Lung (tissue), 12 donors: ENCODE results near the gene SLC8A2. TPM values are rescaled to one million over a fixed set of nuclear protein-coding genes. Genes with fewer than 3 reads are reported as not detected.

Experiments
- ATAC-seq: fragments of 200-7000 bp; cut with Tn5 transposase; one replicate; pipeline ENCODE4 v1.9.1; 2020; ENCODE audit warnings: moderate number of reproducible peaks; ENCODE audit not compliant: insufficient read depth, low FRiP score
- DNase-seq, 3 donors: peaks; one replicate each; pipeline ENCODE4 v3.0.0-alpha.2; 2013 to 2017
- H3K27ac ChIP-seq, 2 donors: one replicate each; pipeline ENCODE4 v1.5.1; 2013; ENCODE audit warnings: mild to moderate bottlenecking in 2 of 2, moderate library complexity in 2 of 2, control low read depth in 1 of 2, inconsistent platforms in 1 of 2, low read depth in 1 of 2, low read length in 1 of 2
- H3K27me3 ChIP-seq, 3 donors: one replicate each; pipeline ENCODE4 v1.5.1; 2013; ENCODE audit warnings: low read length in 2 of 3; ENCODE audit not compliant: control insufficient read depth in 3 of 3, insufficient read depth in 3 of 3
- H3K36me3 ChIP-seq, 4 donors: one replicate each; pipeline ENCODE4 v1.5.1; 2013; ENCODE audit warnings: low read length in 4 of 4, mild to moderate bottlenecking in 1 of 4, moderate library complexity in 1 of 4; ENCODE audit not compliant: control insufficient read depth in 4 of 4, insufficient read depth in 4 of 4
- H3K4me1 ChIP-seq, 5 donors: one replicate each; pipeline ENCODE4 v1.5.1; 2013; ENCODE audit warnings: low read length in 5 of 5, mild to moderate bottlenecking in 2 of 5, moderate library complexity in 1 of 5; ENCODE audit not compliant: control insufficient read depth in 5 of 5, insufficient read depth in 5 of 5
- H3K4me3 ChIP-seq: one replicate; pipeline ENCODE4 v1.5.1; 2013; ENCODE audit warnings: mild to moderate bottlenecking, control low read depth, moderate library complexity
- H3K9ac ChIP-seq, 2 donors: one replicate each; pipeline ENCODE4 v1.5.1; 2013; ENCODE audit warnings: low read length in 2 of 2, control low read depth in 1 of 2; ENCODE audit not compliant: insufficient read depth in 1 of 2
- H3K9me3 ChIP-seq, 4 donors: one replicate each; pipeline ENCODE4 v1.5.1; 2013; ENCODE audit warnings: low read length in 3 of 4, mild to moderate bottlenecking in 1 of 4, moderate library complexity in 1 of 4; ENCODE audit not compliant: control insufficient read depth in 4 of 4, insufficient read depth in 3 of 4
- CTCF ChIP-seq: IDR thresholded peaks from 2 replicates; pipeline ENCODE4 v1.5.1; 2012; ENCODE audit warnings: mild to moderate bottlenecking; ENCODE audit errors: control extremely low read depth, extremely low read depth
- WGBS, 2 donors: extraction: QIAGEN DNeasy Blood & Tissue Kit; methylation state at CpG; one replicate each; pipeline ENCODE4 v1.1.7; 2013; 5-methylcytosine and 5-hydroxymethylcytosine counted together
- polyA plus RNA-seq, 2 donors: library from polyadenylated mRNA; stranded (reverse); fragments of 200-250 nt; gene quantifications; one replicate each; pipeline ENCODE4 v1.2.1, GENCODE V29; 2013
- total RNA-seq, 2 donors: library from RNA; depleted of rRNA in 1 of 2; stranded (reverse); fragments of >200 nt in 1 of 2; gene quantifications; one replicate each; pipeline ENCODE4 v1.2.1, GENCODE V29; 2014 to 2021
- donor health status: control.
- donor health status: control.
- donor health status: Bipolar disorder and iron deficiency.
- donor health status: healthy.
- donor health status: DM: yes; HTN: yes; CAD: no.

SLC8A2 gene
- total and polyA plus RNA-seq, 4 donors = 0.10 to 0.26 (median 0.15) TPM

- peaks cover 18 to 36% (median 27%) of the 10 kb centered on the region in 5 donors for H3K4me1 ChIP-seq
- no peak for ATAC-seq
- no peak for TF ChIP-seq CTCF
- H3K4me3 ChIP-seq = peak overlapping the region; percentile 98
- peaks cover 0 to 4% (median 0%) of the 10 kb centered on the region in 4 donors for H3K36me3 ChIP-seq
- DNase-seq = no peak
- peak overlapping the region; percentile 84 to 99 for H3K27ac ChIP-seq
- no peaks in the 10 kb centered on the region for H3K27me3 ChIP-seq
- H3K9ac ChIP-seq = peak overlapping the region; percentile 75 to 76
- 5% methylated on average over 39 to 40 of the region's 40 CpGs for WGBS, 2 donors
- no peaks in the 10 kb centered on the region for H3K9me3 ChIP-seq
These were observed 42.6 kb upstream of the SLC8A2 start for GRCh38 chr19:47514151-47514868.

GRCh38 chr19:47512948-47513319 is 41.2 kb upstream of the SLC8A2 start:
- peak overlapping the region; percentile 49 to 71 for H3K9ac ChIP-seq

DNA sequence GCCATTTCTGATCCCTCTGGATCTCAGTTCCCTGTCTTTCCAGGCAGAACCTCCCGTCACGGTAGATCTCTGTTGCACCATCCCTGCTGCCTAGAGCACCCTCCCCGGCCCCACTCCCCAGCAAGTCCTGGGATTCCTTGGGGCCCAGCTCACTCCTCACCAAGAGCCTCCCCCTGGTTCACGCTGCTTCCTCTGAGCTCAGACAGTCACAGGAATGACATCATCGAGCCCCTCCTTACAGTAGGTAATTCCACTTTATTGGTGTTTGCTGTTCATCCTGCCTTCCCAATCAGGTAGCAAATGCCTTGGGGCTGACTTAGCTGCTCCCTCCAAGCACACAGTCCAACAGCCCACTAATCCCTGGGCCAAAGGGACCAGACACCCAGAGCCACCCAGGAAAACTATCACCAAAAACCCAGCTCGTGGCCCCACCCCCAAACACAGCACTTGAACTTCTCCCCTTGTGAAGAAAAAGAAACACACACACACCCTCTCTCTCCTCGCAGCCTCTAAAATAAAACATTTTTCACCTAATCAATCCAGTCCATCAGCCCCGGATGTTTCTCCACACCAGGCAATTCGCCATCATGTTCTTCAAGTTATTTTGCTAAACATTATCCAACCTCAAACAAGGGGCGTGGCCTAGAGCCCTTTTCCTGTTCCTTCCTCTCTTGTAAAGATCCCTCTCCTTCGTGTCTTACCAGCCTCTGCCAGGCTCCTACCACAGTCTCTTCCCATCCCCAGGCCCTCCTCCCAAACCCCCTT is 40.7 kb upstream of the SLC8A2 start:
- WGBS, 2 donors = 29 to 38% methylated on average over 11 of the region's 11 CpGs
- TF ChIP-seq CTCF = no peak
- H3K27me3 ChIP-seq = no peaks in the 10 kb centered on the region
- DNase-seq = peak; percentile 43 to 88 (median 73)
- peak overlapping the region; percentile 49 to 71 for H3K9ac ChIP-seq
- H3K9me3 ChIP-seq = no peaks in the 10 kb centered on the region
- H3K36me3 ChIP-seq = peaks cover 0 to 5% (median 0%) of the 10 kb centered on the region in 4 donors
- ATAC-seq = no peak
- peak overlapping the region in 1 of 2 donors; percentile 85 for H3K27ac ChIP-seq
- H3K4me3 ChIP-seq = no peak overlapping the region
- H3K4me1 ChIP-seq = peaks cover 18 to 43% (median 36%) of the 10 kb centered on the region in 5 donors

More at GRCh38 chr19:47512948-47513319, 41.2 kb upstream of the SLC8A2 start:
- Histone ChIP-seq H3K4me1 (peaks cover 18 to 38% (median 34%) of the 10 kb centered on the region in 5 donors), H3K4me3 (no peak overlapping the region), H3K27ac (peak overlapping the region in 1 of 2 donors; percentile 85), H3K36me3 (peaks cover 0 to 5% (median 0%) of the 10 kb centered on the region in 4 donors), H3K9me3 (no peaks in the 10 kb centered on the region), H3K27me3 (no peaks in the 10 kb centered on the region)
- 54 to 68% methylated on average over 8 of the region's 8 CpGs for WGBS, 2 donors
- TF ChIP-seq CTCF = no peak
- ATAC-seq (no peak), DNase-seq (no peak)
